ENCODE data around the gene BABAM2.

- TF ChIP-seq NFYB (IDR thresholded peaks at IDR 0.05; ENCODE audit: insufficient read depth, low read depth, low read length) (no peak), RAD21 (IDR thresholded peaks at IDR 0.05; ENCODE audit: insufficient read depth, low read depth, low read length) (no peak), POLR2AphosphoS5 (IDR thresholded peaks at IDR 0.05; ENCODE audit: low read length) (no peak), EP300 (IDR thresholded peaks at IDR 0.05; ENCODE audit: borderline replicate concordance in 1 of 2, control insufficient read depth in 1 of 2, low read depth in 2 of 2, low read length in 2 of 2) (no peak), PAX8 (IDR thresholded peaks at IDR 0.05) (no peak), RBBP5 (conservative IDR thresholded peaks at IDR 0.05) (no peak), EZH2 (IDR thresholded peaks at IDR 0.05; ENCODE audit: borderline replicate concordance, control insufficient read depth, low read depth, low read length) (no peak), ATF7 (IDR thresholded peaks at IDR 0.05; ENCODE audit: low read depth) (no peak), YY1 (IDR thresholded peaks at IDR 0.05; ENCODE audit: low read depth, low read length) (no peak), POLR2A (IDR thresholded peaks at IDR 0.05; ENCODE audit: low read depth, low read length) (no peak)
- TF ChIP-seq, protein P1, sequence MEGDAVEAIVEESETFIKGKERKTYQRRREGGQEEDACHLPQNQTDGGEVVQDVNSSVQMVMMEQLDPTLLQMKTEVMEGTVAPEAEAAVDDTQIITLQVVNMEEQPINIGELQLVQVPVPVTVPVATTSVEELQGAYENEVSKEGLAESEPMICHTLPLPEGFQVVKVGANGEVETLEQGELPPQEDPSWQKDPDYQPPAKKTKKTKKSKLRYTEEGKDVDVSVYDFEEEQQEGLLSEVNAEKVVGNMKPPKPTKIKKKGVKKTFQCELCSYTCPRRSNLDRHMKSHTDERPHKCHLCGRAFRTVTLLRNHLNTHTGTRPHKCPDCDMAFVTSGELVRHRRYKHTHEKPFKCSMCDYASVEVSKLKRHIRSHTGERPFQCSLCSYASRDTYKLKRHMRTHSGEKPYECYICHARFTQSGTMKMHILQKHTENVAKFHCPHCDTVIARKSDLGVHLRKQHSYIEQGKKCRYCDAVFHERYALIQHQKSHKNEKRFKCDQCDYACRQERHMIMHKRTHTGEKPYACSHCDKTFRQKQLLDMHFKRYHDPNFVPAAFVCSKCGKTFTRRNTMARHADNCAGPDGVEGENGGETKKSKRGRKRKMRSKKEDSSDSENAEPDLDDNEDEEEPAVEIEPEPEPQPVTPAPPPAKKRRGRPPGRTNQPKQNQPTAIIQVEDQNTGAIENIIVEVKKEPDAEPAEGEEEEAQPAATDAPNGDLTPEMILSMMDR (IDR thresholded peaks at IDR 0.05 in 2 of 3, conservative IDR thresholded peaks at IDR 0.05 in 1 of 3; ENCODE audit: control insufficient read depth in 2 of 3, extremely low read depth in 1 of 3, insufficient read depth in 1 of 3, low read depth in 3 of 3, low read length in 3 of 3): no peak
- TF ChIP-seq, protein P2, sequence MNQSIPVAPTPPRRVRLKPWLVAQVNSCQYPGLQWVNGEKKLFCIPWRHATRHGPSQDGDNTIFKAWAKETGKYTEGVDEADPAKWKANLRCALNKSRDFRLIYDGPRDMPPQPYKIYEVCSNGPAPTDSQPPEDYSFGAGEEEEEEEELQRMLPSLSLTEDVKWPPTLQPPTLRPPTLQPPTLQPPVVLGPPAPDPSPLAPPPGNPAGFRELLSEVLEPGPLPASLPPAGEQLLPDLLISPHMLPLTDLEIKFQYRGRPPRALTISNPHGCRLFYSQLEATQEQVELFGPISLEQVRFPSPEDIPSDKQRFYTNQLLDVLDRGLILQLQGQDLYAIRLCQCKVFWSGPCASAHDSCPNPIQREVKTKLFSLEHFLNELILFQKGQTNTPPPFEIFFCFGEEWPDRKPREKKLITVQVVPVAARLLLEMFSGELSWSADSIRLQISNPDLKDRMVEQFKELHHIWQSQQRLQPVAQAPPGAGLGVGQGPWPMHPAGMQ (IDR thresholded peaks at IDR 0.05; ENCODE audit: borderline replicate concordance): no peak
Observed at GRCh38 chr2:28103611-28104010, 213.1 kb downstream of the BABAM2 start.
